MM.1S (cell line): ENCODE measurements around the gene PPP2R2C.

ENCODE experiments used
- DNase-seq: peaks from one replicate; pipeline ENCODE4 v3.0.0-alpha.2; 2015
- H2AFZ ChIP-seq: fragments of 300-600 bp; sonication (generic); 2 replicates; pipeline ENCODE4 v1.6.0; 2016; ENCODE audit warnings: antibody characterized with exemption, low read length
- H3F3A ChIP-seq: fragments of 300-600 bp; sonication (generic); 2 replicates; pipeline ENCODE4 v1.6.1; 2016; ENCODE audit warnings: mild to moderate bottlenecking, antibody characterized with exemption, low read length, moderate library complexity, mixed read lengths; ENCODE audit not compliant: insufficient read depth
- H3K27ac ChIP-seq: fragments of 300-600 bp; sonication (generic); 2 replicates; pipeline ENCODE4 v1.5.1; 2016; ENCODE audit warnings: mild to moderate bottlenecking, low read length
- H3K27me3 ChIP-seq: fragments of 300-600 bp; sonication (generic); replicated peaks from 2 replicates; pipeline ENCODE4 v1.6.0; 2016; ENCODE audit warnings: low read length; ENCODE audit not compliant: insufficient read depth
- H3K36me3 ChIP-seq: fragments of 300-600 bp; sonication (generic); replicated peaks from 2 replicates; pipeline ENCODE4 v1.6.1; 2016; ENCODE audit warnings: mild to moderate bottlenecking, low read length, mixed read lengths; ENCODE audit not compliant: insufficient read depth
- H3K4me1 ChIP-seq: fragments of 300-600 bp; sonication (generic); 2 replicates; pipeline ENCODE4 v1.6.1; 2016; ENCODE audit warnings: low read length, mixed read lengths
- H3K4me2 ChIP-seq: fragments of 300-600 bp; sonication (generic); 2 replicates; pipeline ENCODE4 v1.6.0; 2016; ENCODE audit warnings: low read depth, low read length
- H3K4me3 ChIP-seq: fragments of 300-600 bp; sonication (generic); 2 replicates; pipeline ENCODE4 v1.5.1; 2016; ENCODE audit warnings: low read length, mixed read lengths
- H3K79me2 ChIP-seq: fragments of 300-600 bp; sonication (generic); 2 replicates; pipeline ENCODE4 v1.6.1; 2016; ENCODE audit warnings: mixed run types, low read length, mixed read lengths
- H3K9ac ChIP-seq: fragments of 300-600 bp; sonication (generic); 2 replicates; pipeline ENCODE4 v1.6.1; 2016; ENCODE audit warnings: low read length, mixed read lengths
- H3K9me2 ChIP-seq: fragments of 300-600 bp; sonication (generic); replicated peaks from 2 replicates; pipeline ENCODE4 v1.6.1; 2016; ENCODE audit warnings: mild to moderate bottlenecking, low read length, mixed read lengths; ENCODE audit not compliant: insufficient read depth
- H3K9me3 ChIP-seq: fragments of 300-600 bp; sonication (generic); replicated peaks from 2 replicates; pipeline ENCODE4 v1.6.1; 2016; ENCODE audit warnings: mild to moderate bottlenecking, low read length, mixed read lengths; ENCODE audit not compliant: insufficient read depth
- H4K20me1 ChIP-seq: fragments of 300-600 bp; sonication (generic); 2 replicates; pipeline ENCODE4 v1.6.1; 2016; ENCODE audit warnings: mild to moderate bottlenecking, low read length, moderate library complexity, mixed read lengths; ENCODE audit not compliant: insufficient read depth
- CTCF ChIP-seq: fragments of 300-600 bp; sonication (generic); IDR thresholded peaks from 2 replicates; pipeline ENCODE4 v1.5.1; 2016; ENCODE audit warnings: antibody characterized with exemption, low read length, mixed read lengths
- EZH2 ChIP-seq: fragments of 300-600 bp; sonication (generic); optimal IDR thresholded peaks from 2 replicates; pipeline ENCODE3; 2017; ENCODE audit warnings: low read depth, mild to moderate bottlenecking, antibody characterized with exemption, low read length, mixed read lengths
- EZH2phosphoT487 ChIP-seq: fragments of 300-600 bp; sonication (generic); IDR thresholded peaks from 2 replicates; pipeline ENCODE4 v1.6.1; 2018; ENCODE audit warnings: antibody characterized with exemption, low read length

PPP2R2C gene

DNA sequence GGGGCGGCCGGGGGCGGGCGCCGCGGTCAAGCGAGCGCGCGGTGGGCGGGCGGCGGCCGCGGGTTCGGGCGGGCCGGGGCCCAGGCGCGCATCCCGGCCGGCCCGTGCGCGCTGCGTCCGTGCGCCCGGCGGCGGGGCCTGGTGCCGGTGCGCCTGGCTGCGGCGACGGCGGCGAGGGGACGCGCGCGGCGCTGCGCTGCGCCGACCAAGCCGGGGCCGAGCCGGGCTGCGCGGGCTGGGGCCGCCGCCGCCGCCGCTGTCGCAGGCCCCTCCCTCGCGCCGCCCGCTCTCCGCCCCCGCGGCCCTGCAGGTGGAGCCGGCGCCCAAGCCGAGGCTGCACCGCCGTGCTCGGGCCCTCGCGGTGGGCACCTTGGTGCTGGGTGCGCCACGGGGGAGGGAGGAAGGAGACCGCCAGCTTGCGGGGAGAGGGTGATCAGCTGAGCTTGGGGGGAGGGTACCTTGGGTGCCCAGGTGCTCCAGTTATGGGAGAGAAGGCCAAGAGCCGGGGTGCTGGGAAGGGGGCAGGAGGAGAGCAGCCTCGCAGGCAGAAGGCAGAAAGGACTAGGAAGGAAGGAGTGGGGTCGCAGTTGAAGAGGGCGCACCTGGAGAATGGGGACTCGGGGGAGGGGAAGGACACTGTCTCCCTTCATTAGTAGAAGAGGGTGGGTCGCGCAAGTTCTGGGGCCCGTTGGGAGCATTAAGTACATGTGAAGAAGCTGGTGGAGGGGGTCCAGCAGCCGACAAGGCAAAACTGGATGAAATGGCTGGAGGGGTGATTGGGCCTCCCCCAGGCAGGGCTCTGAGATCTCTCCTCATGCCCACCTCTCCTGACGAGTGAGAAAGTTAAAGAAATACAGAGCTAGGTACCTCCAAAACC, at the start of gene PPP2R2C:
Gene PPP2R2C (minus strand): TSS at position 228 of the 877 bp plus-strand sequence. CDS start 385 bp downstream, outside the sequence.
- Histone ChIP-seq H4K20me1 (no peaks in the 10 kb centered on the region), H2AFZ (no peak within 1 kb of the TSS), H3K4me2 (no peak within 1 kb of the TSS), H3K9me2 (no peaks in the 10 kb centered on the region), H3K36me3 (no peaks in the 10 kb centered on the region), H3K4me3 (no peak within 1 kb of the TSS), H3K27me3 (peaks cover 58% of the 10 kb centered on the region), H3K27ac (no peak within 1 kb of the TSS), H3K9ac (no peak within 1 kb of the TSS), H3K9me3 (no peaks in the 10 kb centered on the region), H3K4me1 (no peaks in the 10 kb centered on the region), H3F3A (no peaks in the 10 kb centered on the region), H3K79me2 (no peaks in the 10 kb centered on the region)
- TF ChIP-seq EZH2 (no peak), CTCF (no peak), EZH2phosphoT487 (no peak)
- DNase-seq = no peak

GRCh38 chr4:6520978-6521377, 48.6 kb upstream of the PPP2R2C start:
- DNase-seq = no peak
- Histone ChIP-seq H3K36me3 (no peaks in the 10 kb centered on the region), H3F3A (no peaks in the 10 kb centered on the region), H2AFZ (no peak overlapping the region), H3K79me2 (no peaks in the 10 kb centered on the region), H3K9me2 (no peaks in the 10 kb centered on the region), H3K9ac (no peak overlapping the region), H3K4me2 (no peak overlapping the region), H4K20me1 (no peaks in the 10 kb centered on the region), H3K4me3 (no peak overlapping the region), H3K4me1 (no peaks in the 10 kb centered on the region), H3K9me3 (no peaks in the 10 kb centered on the region), H3K27me3 (peaks cover 87% of the 10 kb centered on the region), H3K27ac (no peak overlapping the region)
- TF ChIP-seq EZH2phosphoT487 (no peak), CTCF (no peak), EZH2 (no peak)

DNA sequence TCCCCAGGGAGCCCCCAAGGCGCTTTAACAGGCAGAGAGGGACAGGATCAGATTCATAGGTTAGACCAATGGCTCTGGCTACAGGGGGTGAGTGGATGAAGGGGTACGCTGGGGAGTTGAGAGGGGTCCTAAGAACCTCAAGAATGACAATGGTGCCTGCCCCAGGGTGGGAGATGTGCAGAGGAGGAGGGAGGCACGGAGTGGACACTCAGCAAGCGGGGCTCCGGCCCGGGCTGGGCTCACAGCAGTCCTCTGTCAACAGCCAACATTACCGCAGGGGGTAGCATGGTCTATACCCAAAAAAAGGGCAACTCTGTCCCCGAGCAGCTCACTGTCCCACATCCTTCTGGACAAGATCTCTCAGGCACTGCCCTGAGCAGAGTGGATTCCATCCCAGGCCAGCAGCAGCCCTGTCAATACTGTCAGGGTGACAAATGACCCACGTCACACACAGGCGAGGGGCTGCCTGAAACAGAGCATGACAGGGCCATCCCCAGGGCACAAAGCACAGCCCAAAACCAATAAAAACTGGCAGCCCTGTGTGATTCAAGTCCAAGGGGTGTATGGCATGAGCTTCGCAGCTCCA, 47.7 kb upstream of the PPP2R2C start:
- Histone ChIP-seq H3K27ac (no peak overlapping the region), H3K9me2 (no peaks in the 10 kb centered on the region), H3K9me3 (no peaks in the 10 kb centered on the region), H3F3A (no peaks in the 10 kb centered on the region), H4K20me1 (no peaks in the 10 kb centered on the region), H3K9ac (no peak overlapping the region), H3K36me3 (no peaks in the 10 kb centered on the region), H3K4me1 (no peaks in the 10 kb centered on the region), H3K4me2 (no peak overlapping the region), H2AFZ (no peak overlapping the region), H3K79me2 (no peaks in the 10 kb centered on the region), H3K4me3 (no peak overlapping the region), H3K27me3 (peaks cover 87% of the 10 kb centered on the region)
- TF ChIP-seq EZH2 (no peak), EZH2phosphoT487 (no peak), CTCF (no peak)
- DNase-seq = no peak
